Adrenal gland (tissue), 5 donors: ENCODE results near the gene ATG2B.

ENCODE experiments used
- POLR2A ChIP-seq, 2 donors: fragments of 450-650 bp; IDR thresholded peaks; one replicate each; pipeline ENCODE4 v1.6.1; 2017; ENCODE audit warnings: antibody characterized with exemption in 2 of 2, mild to moderate bottlenecking in 2 of 2, moderate library complexity in 1 of 2
- TF ChIP-seq, protein P1 (sequence below), 6 experiments: fragments of 450-650 bp in 4 of 6; fragments of 200-600 bp in 2 of 6; sonication (generic) in 1 of 6; IDR thresholded peaks; 1 replicate in 5 of 6; 2 replicates in 1 of 6; pipeline versions ENCODE4 v1.5.1 to v1.8.0; 2016 to 2021; ENCODE audit warnings: antibody characterized with exemption in 6 of 6, mild to moderate bottlenecking in 2 of 6, moderate library complexity in 1 of 6
- donor health status: DM: no; HTN: no; CAD: no.

DNA sequence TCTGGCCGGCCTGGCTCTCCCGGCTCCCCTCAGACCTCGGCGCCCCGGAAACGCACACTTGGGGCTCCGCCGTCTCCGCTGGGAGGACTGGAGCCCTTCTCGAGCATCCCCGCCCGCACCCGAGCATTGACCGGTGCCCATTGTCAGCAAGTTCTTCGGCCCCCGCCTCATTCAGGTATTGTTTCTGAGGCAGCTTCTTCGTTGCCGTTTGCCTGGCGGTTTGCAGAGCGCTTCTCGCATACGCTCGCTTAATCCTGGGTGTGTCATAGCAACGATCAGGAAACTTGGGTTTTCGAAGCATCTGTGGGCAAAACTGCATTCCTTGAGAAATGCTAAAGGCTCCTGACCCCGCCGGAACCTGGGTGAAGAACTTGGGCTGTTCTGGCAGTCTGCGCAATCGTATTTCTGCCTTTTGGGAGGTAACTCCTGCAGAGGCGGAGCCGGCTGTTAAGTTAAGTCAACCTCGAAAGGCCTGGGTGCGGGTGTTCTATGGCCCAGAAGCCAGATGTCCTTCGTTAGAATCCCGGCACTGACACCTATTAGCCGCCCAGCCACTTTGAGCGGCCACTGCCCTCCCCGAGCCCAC lies 703 bp upstream of the ATG2B start:
- TF ChIP-seq, protein P1, sequence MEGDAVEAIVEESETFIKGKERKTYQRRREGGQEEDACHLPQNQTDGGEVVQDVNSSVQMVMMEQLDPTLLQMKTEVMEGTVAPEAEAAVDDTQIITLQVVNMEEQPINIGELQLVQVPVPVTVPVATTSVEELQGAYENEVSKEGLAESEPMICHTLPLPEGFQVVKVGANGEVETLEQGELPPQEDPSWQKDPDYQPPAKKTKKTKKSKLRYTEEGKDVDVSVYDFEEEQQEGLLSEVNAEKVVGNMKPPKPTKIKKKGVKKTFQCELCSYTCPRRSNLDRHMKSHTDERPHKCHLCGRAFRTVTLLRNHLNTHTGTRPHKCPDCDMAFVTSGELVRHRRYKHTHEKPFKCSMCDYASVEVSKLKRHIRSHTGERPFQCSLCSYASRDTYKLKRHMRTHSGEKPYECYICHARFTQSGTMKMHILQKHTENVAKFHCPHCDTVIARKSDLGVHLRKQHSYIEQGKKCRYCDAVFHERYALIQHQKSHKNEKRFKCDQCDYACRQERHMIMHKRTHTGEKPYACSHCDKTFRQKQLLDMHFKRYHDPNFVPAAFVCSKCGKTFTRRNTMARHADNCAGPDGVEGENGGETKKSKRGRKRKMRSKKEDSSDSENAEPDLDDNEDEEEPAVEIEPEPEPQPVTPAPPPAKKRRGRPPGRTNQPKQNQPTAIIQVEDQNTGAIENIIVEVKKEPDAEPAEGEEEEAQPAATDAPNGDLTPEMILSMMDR (IDR thresholded peaks at IDR 0.05), result no peak
- TF ChIP-seq POLR2A (IDR thresholded peaks at IDR 0.05), result no peak
